ENCODE data around the gene ENHO.

The ENHO gene

GRCh38 chr9:34500623-34501267 is 22.0 kb downstream of the ENHO start:
- peak; percentile 19 for DNase-seq (ENCODE audit: low read depth, low spot score)
- in situ Hi-C loops (cut with HindIII; ENCODE audit: low sequenced_read_pairs): loop anchor here (10.0 kb wide), 1 partner anchor 74 kb away; no protein-coding TSS in a partner anchor
- TF ChIP-seq CTCF (IDR thresholded peaks at IDR 0.05; ENCODE audit: low read depth, low read length): peak; percentile 99

GRCh38 chr9:34499076-34499475 is 23.7 kb downstream of the ENHO start:
- no peak overlapping the region for H3K4me3 ChIP-seq (ENCODE audit: low read depth, low read length)
- TF ChIP-seq CTCF (IDR thresholded peaks at IDR 0.05; ENCODE audit: low read depth, low read length): no peak
- in situ Hi-C loops (cut with HindIII; ENCODE audit: low sequenced_read_pairs): no loop called here
- no peak for DNase-seq (ENCODE audit: low read depth, low spot score)

More at GRCh38 chr9:34500623-34501267, 22.0 kb downstream of the ENHO start:
- no peak overlapping the region for H3K4me3 ChIP-seq (ENCODE audit: low read depth, low read length)

GRCh38 chr9:34498553-34498952 is 24.2 kb downstream of the ENHO start:
- in situ Hi-C loops (cut with HindIII; ENCODE audit: low sequenced_read_pairs): no loop called here
- no peak for TF ChIP-seq CTCF (IDR thresholded peaks at IDR 0.05; ENCODE audit: low read depth, low read length)
- no peak overlapping the region for H3K4me3 ChIP-seq (ENCODE audit: low read depth, low read length)
- no peak for DNase-seq (ENCODE audit: low read depth, low spot score)

- no peak overlapping the region for H3K4me3 ChIP-seq (ENCODE audit: low read depth, low read length)
- DNase-seq (ENCODE audit: low read depth, low spot score): no peak
- in situ Hi-C loops (cut with HindIII; ENCODE audit: low sequenced_read_pairs): no loop called here
- no peak for TF ChIP-seq CTCF (IDR thresholded peaks at IDR 0.05; ENCODE audit: low read depth, low read length)
Measured at GRCh38 chr9:34496149-34496712, 26.6 kb downstream of the ENHO start.

- in situ Hi-C loops (cut with HindIII; ENCODE audit: low sequenced_read_pairs): no loop called here
- peak; percentile 35 for DNase-seq (ENCODE audit: low read depth, low spot score)
- no peak overlapping the region for H3K4me3 ChIP-seq (ENCODE audit: low read depth, low read length)
- no peak for TF ChIP-seq CTCF (IDR thresholded peaks at IDR 0.05; ENCODE audit: low read depth, low read length)
Measured at GRCh38 chr9:34493972-34494535, 28.7 kb downstream of the ENHO start.

- DNase-seq (ENCODE audit: low read depth, low spot score): no peak
- H3K4me3 ChIP-seq (ENCODE audit: low read depth, low read length): no peak overlapping the region
- no peak for TF ChIP-seq CTCF (IDR thresholded peaks at IDR 0.05; ENCODE audit: low read depth, low read length)
- in situ Hi-C loops (cut with HindIII; ENCODE audit: low sequenced_read_pairs): no loop called here
Measured at GRCh38 chr9:34492051-34492450, 30.7 kb downstream of the ENHO start.

All from astrocyte of the spinal cord (primary cell).